Fibroblast of mammary gland (primary cell): ENCODE measurements around the gene HGS.

ENCODE experiments used
- DNase-seq: peaks from one replicate; pipeline ENCODE4 v3.0.0-alpha.2; 2010; ENCODE audit warnings: low read depth
- H3K4me3 ChIP-seq: 2 replicates; pipeline ENCODE4 v1.5.1; 2011; ENCODE audit warnings: low read depth, mild to moderate bottlenecking, low read length, moderate library complexity; ENCODE audit not compliant: control insufficient read depth
- TF ChIP-seq, protein P1 (sequence below): conservative IDR thresholded peaks from 2 replicates; pipeline ENCODE4 v1.5.1; 2011; ENCODE audit warnings: low read depth, low read length, inconsistent platforms; ENCODE audit not compliant: control insufficient read depth, insufficient read depth

Gene HGS

GRCh38 chr17:81683208-81683583, 615 bp upstream of the HGS start:
- peak; percentile 14 for DNase-seq
- TF ChIP-seq, protein P1, sequence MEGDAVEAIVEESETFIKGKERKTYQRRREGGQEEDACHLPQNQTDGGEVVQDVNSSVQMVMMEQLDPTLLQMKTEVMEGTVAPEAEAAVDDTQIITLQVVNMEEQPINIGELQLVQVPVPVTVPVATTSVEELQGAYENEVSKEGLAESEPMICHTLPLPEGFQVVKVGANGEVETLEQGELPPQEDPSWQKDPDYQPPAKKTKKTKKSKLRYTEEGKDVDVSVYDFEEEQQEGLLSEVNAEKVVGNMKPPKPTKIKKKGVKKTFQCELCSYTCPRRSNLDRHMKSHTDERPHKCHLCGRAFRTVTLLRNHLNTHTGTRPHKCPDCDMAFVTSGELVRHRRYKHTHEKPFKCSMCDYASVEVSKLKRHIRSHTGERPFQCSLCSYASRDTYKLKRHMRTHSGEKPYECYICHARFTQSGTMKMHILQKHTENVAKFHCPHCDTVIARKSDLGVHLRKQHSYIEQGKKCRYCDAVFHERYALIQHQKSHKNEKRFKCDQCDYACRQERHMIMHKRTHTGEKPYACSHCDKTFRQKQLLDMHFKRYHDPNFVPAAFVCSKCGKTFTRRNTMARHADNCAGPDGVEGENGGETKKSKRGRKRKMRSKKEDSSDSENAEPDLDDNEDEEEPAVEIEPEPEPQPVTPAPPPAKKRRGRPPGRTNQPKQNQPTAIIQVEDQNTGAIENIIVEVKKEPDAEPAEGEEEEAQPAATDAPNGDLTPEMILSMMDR: no peak

GRCh38 chr17:81684442-81684911, 666 bp downstream of the HGS start:
- peak overlapping the region; percentile 65 for H3K4me3 ChIP-seq
- TF ChIP-seq, protein P1: no peak
- DNase-seq: peak; percentile 93

More at GRCh38 chr17:81683208-81683583, 615 bp upstream of the HGS start:
- peak overlapping the region; percentile 86 for H3K4me3 ChIP-seq

DNA sequence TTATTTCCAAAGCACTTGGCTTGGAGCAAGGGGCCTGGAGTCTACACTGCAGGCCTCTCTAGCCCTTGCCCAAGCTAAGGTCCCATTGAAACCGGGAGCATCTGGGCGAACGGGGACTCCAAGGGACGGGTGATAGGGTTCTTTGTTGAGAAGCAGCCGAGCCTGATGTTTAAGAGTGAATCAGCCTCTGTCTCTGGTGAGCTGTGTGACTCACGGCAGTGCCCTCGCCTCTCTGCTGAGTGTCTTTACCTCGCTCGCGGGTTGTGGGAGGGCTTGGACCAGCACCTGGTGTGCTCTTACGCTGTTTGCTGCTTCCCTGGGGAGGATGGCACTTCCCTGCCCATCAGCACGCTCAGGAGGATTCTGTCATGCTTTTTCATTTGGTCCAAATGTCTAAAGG, 1.3 kb downstream of the HGS start:
- peak overlapping the region; percentile 65 for H3K4me3 ChIP-seq
- DNase-seq: peak; percentile 87
- TF ChIP-seq, protein P1: no peak

DNA sequence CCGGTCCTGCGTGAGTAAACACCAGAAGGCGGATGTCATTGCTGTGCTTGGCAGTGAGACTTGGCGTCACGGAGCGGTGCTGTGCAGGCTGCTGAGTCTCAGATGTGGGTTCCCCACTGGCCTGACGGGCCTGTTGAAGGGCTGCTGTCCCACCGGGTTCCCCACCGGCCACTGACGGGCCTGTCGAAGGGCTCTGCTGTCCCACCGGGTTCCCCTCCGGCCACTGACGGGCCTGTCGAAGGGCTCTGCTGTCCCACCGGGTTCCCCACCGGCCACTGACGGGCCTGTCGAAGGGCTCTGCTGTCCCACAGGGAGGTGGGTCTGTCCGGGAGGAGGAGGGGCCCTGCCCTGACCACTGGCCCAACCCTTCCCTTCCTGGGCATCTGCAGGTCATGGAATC, 2.8 kb downstream of the HGS start:
- TF ChIP-seq, protein P1: no peak
- no peak for DNase-seq
- no peak overlapping the region for H3K4me3 ChIP-seq

DNA sequence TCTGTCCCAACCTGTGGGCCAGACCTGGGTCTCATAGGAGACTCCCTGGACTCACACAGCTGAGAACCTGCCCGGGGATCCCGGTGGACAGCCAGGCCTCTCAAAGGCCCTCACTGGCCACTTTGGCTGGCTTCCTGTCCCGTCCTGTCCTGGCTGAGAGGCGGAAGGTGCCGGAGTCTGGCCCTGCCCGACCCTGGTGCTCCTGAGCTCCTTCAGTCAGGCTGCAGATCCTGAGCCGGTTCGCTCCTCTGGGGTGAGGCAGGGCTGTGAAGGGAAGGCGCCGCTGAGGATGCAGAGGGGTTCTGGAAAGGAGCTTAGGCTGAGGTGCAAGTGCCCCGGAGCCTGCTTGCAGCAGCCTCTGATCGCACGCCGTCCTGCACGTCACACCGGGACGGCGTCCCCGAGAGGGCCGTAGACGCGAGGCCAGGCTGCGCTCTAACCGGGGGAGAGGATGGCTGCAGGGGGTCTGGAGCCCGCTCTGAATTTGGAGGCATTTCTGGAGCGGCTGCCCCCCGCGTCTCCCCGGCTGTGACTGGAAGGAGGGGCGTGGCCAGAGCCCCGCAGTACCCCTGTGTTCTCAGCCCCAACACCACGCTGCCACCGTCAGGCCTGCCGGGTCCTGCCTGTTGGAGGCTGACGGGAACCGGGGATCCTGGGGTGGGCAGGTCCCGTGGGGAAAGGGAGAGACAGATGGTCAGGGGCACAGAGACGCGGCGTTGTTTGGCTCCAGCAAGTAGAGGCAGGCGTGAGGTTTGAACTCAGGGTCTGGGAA, 4.1 kb downstream of the HGS start:
- no peak overlapping the region for H3K4me3 ChIP-seq
- TF ChIP-seq, protein P1: no peak
- DNase-seq: no peak

DNA sequence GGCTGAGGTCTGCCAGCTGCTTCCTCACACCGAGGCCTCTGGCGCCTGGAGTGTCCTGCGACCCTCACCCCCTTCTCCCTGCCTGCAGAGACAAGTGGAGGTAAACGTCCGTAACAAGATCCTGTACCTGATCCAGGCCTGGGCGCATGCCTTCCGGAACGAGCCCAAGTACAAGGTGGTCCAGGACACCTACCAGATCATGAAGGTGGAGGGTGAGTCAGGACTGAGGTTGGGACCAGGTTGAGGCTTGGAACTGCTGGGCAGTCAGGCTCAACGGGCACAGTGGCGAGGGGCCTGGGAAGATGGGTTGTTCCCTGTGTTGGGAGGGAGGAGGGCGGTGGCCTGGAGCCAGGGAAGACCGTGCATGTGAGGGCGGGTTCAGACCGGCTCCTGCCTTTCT, 4.8 kb downstream of the HGS start:
- TF ChIP-seq, protein P1: no peak
- H3K4me3 ChIP-seq: no peak overlapping the region
- DNase-seq: no peak
